ENCODE results near the gene SH3BP2.

Gene SH3BP2

GRCh38 chr4:2855584-2855983 is 62.7 kb downstream of the SH3BP2 start:
- TF ChIP-seq CTCF (IDR thresholded peaks at IDR 0.05; ENCODE audit: low read depth, low read length, missing control alignments) = no peak
- DNase-seq (ENCODE audit: extremely low read depth, low read depth) = no peak
- H3K4me3 ChIP-seq (replicated peaks; ENCODE audit: low read depth, low read length) = no peak overlapping the region

GRCh38 chr4:2856266-2856665 is 63.4 kb downstream of the SH3BP2 start:
- H3K4me3 ChIP-seq (replicated peaks; ENCODE audit: low read depth, low read length) = no peak overlapping the region
- TF ChIP-seq CTCF (IDR thresholded peaks at IDR 0.05; ENCODE audit: low read depth, low read length, missing control alignments) = no peak
- DNase-seq (ENCODE audit: extremely low read depth, low read depth) = no peak

GRCh38 chr4:2857349-2857927 is 64.6 kb downstream of the SH3BP2 start:
- DNase-seq (ENCODE audit: extremely low read depth, low read depth) = no peak
- TF ChIP-seq CTCF (IDR thresholded peaks at IDR 0.05; ENCODE audit: low read depth, low read length, missing control alignments) = no peak
- H3K4me3 ChIP-seq (replicated peaks; ENCODE audit: low read depth, low read length) = no peak overlapping the region

- DNase-seq (ENCODE audit: extremely low read depth, low read depth) = no peak
- H3K4me3 ChIP-seq (replicated peaks; ENCODE audit: low read depth, low read length) = no peak overlapping the region
- no peak for TF ChIP-seq CTCF (IDR thresholded peaks at IDR 0.05; ENCODE audit: low read depth, low read length, missing control alignments)
These were observed 65.7 kb downstream of the SH3BP2 start for GRCh38 chr4:2858451-2859217.

- H3K4me3 ChIP-seq (replicated peaks; ENCODE audit: low read depth, low read length) = no peak overlapping the region
- DNase-seq (ENCODE audit: extremely low read depth, low read depth) = no peak
- TF ChIP-seq CTCF (IDR thresholded peaks at IDR 0.05; ENCODE audit: low read depth, low read length, missing control alignments) = no peak
These were observed 66.6 kb downstream of the SH3BP2 start for GRCh38 chr4:2859514-2859913.

- no peak overlapping the region for H3K4me3 ChIP-seq (replicated peaks; ENCODE audit: low read depth, low read length)
- TF ChIP-seq CTCF (IDR thresholded peaks at IDR 0.05; ENCODE audit: low read depth, low read length, missing control alignments) = no peak
- DNase-seq (ENCODE audit: extremely low read depth, low read depth) = no peak
These were observed 67.8 kb downstream of the SH3BP2 start for GRCh38 chr4:2860391-2861348.

Measured in HFF-Myc (cell line).